NCI-H748 (cell line): Measurements from ENCODE around the gene FAM234B.

ENCODE experiments used
- DNase-seq: peaks from one replicate; lab custom pipeline; 2025; ENCODE audit not compliant: unreplicated experiment; lab: John Stamatoyannopoulos, UW

FAM234B gene

GRCh38 chr12:13044002-13044905 lies at the start of gene FAM234B:
Gene FAM234B (plus strand): TSS chr12:13044381. CDS start chr12:13044404, 23 bp downstream.
- peak; percentile 75 for DNase-seq

GRCh38 chr12:12995088-12995487 lies 49.1 kb upstream of the FAM234B start:
- no peak for DNase-seq

- DNase-seq: no peak
Measured at GRCh38 chr12:12996209-12996608, 48.0 kb upstream of the FAM234B start.

- no peak for DNase-seq
Measured at GRCh38 chr12:12997156-12997555, 47.0 kb upstream of the FAM234B start.

DNA sequence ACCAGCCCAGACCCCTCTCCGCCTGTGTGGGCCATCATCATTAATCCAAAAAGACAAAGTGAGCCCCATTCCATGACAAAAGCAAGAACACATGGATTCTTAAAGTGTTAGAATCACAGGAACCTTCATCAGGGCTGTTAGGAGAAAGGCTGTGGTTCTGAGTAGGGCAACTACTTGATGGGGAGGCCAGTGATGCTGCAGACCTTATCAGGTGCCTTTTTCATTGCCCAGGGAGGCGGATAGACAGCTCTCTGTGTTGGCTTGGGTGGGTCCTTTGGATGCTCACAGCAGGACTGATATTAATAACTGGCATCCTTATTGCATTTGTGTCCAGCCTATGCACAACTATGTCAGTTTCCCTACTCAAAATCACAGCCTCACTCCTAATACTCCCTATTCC lies 46.4 kb upstream of the FAM234B start:
- no peak for DNase-seq

DNA sequence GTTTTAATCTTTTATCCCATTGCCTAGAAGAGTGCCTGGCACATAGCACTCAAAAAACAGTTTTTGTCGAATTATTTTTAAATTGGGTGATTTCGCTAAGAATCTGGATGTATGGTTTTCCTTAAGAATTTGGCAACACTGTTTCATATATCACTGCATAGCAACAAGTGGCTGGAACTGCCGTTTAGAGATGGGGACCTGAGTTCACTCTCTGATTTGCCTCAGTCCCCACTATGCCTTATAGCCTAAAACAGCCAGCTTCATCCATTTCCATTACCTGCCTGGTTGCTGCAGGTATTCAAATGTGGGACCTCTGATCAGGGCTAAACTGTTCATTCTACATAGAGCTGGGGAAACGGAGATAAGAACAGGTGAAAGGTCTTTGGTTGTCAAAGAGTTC lies 45.9 kb upstream of the FAM234B start:
- no peak for DNase-seq

- no peak for DNase-seq
Measured at GRCh38 chr12:12999271-12999958, 44.8 kb upstream of the FAM234B start.

DNA sequence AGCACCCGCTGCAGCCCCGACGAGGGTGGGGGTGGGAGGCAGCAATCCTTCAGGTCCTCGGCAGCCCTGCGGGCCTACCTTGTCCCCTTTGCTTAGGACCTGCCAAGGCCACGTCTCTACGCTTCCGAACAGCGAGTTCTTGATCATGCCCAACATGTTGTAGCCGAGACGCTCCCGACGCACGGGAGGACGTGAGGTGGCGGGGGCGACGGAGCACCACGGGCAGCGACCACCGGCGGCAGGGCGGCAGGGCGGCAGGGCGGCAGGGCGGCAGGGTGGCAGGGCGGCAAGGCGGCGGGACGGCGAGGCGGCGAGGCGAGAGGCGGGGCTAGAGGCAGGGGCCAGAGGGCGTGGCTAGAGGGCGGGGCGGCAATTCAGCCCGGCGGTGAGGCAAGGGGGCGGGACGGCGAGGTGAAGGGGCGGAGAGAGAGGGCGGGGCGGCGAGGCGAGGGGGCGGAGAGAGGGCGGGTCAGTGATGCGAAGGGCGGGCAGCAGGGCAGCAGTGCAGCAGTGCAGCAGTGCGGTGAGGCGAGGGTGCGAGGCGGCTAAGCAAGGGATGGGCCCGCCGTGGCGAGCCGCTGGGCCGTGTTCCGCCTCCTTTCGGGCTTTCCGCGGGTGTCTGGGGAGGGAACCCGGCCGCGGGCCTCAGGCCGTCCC lies 44.1 kb upstream of the FAM234B start, which contains the start of gene HEBP1:
TSS of gene HEBP1 (minus strand) at position 307 of the 657 bp plus-strand sequence. CDS start at position 156, 151 bp downstream.
- peak; percentile 73 for DNase-seq

GRCh38 chr12:13000616-13000924 lies 43.6 kb upstream of the FAM234B start:
- peak; percentile 71 for DNase-seq

DNA sequence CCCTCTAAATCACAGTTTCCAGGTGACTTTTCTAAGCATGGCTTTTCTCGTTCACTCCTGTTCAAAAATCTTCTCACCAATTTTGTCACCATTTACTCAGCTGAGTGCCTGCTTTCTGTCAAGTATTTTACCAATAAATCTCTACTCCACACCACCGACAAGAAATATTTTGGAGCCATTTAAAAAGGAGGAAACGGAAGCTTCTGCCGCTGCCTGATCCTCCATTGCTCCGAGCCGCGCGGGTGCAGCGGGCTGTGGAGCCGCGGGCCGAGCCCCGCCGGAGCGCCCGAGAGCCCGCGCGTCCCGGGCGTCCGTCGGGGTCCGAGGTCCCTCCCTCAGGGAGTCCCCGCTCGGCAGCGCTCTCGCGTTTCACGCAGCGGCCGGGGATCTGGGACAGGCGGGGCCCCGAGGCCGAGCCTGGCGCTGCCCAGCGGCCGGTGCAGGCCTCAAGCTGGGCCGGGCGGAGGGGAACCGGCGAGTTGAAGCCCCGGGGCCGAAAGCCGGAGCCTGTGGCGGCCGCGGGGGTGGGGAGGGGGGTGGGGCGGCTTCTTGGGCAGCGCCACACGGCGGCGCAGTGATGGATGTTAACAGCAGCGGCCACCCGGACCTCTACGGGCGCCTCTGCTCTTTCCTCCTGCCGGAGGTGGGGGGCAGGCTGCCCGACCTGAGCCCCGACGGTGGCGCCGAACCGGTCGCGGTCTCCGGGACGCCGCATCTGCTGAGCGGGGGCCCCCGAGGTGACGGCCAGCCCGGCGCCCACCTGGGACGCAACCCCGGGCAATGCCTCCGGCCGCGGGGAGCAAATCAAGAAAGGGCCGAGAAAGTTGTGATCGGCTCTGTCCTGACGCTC lies 43.0 kb upstream of the FAM234B start:
- DNase-seq: peak; percentile 51

DNA sequence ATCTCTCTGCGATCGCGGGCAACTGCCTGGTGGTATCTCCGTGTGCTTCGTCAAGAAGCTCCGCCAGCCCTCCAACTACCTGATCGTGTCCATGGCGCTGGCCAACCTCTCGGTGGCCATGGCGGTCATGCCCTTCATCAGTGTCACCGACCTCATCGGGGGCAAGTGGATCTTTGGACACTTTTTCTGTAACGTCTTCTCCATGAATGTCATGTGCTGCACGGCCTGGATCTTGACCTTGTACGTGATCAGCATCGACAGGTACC lies 42.5 kb upstream of the FAM234B start:
- DNase-seq: no peak

DNA sequence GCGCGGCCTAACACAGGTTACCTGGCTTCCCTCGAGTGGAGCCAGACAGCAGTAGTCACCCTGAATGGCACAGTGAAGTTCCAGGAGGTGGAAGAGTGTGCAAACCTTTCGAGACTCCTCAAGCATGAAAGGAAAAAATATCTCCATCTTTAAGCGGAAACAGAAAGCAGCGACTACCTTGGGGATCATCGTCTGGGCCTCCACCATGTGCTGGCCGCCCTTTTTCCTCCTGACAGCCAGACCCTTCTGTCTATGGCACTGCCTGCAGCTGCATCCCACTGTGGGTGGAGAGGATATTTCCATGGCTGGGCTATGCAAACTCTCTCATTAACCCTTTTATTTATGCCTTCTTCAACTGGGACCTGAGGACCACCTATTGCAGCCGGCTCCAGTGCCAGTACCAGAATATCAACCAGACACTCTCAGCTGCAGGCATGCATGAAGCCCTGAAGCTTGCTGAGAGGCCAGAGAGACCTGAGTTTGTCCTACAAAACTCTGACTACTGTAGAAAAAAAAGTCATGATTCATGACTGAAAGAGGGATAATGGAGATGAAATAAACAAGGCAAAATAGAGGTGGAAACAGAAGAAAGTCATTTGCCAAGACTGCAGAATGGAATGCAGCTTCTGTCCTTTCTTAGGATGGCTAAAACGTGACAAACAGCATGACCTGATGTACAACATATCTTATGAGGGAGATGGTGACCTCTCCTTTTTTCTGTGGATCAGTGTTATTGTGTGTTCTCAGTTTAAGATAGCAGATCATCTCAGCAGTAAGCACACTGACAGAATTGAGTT lies 41.7 kb upstream of the FAM234B start:
- no peak for DNase-seq

DNA sequence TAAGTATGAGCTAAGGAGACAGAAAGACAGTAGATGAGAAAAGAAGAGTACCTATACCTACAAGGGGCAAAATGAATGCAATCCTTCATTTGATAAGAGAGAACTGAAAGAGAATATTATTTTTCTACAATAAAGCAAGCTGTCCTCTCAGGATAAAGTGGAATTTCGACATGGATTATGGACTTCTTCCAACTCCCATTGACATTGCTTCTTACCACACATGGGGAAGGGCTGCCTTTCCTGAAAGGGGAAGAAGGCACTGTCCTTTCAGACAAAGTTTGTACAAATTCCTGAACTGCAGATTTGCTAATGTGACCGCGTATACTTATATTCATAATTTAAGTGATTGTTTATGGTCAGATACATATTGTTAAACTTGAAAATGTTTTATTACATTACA lies 39.8 kb upstream of the FAM234B start:
- no peak for DNase-seq

DNA sequence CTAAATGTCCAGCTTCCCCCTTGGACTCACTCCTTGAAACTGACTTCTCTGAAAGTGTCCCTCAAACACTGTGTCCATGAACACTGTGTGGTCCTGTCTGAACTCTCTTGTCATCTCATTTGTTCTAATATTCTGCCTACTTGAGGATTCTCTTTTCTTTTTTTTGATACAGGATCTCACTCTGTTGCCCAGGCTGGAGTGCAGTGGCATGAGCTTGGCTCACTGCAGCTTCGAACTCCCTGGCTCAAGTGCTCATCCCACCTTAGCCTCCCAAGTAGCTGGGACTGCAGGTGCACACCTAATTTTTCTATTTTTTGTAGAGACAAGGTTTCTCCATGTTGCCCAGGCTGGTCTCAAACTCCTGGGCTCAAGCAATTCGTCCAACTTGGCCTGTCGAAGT lies 39.2 kb upstream of the FAM234B start:
- no peak for DNase-seq

DNA sequence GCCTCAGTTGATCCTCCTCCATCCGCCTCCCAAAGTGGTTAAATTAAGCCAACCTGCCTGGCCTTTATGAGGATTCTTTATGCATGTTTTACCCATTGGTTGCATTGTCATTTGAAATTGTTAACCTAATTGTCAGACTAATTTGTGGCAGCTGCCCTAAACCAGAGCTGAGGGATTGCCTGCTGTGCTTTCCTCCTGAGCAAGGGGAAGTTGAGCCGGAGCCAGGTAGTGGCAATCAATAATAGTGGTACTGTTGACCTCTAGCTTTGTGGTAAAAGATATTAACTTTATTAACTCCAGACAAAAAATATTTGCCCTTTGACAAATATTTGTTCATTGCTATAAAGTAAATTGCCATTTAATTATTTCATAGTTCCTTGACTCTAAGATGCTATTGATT lies 38.5 kb upstream of the FAM234B start:
- DNase-seq: peak; percentile 37

DNA sequence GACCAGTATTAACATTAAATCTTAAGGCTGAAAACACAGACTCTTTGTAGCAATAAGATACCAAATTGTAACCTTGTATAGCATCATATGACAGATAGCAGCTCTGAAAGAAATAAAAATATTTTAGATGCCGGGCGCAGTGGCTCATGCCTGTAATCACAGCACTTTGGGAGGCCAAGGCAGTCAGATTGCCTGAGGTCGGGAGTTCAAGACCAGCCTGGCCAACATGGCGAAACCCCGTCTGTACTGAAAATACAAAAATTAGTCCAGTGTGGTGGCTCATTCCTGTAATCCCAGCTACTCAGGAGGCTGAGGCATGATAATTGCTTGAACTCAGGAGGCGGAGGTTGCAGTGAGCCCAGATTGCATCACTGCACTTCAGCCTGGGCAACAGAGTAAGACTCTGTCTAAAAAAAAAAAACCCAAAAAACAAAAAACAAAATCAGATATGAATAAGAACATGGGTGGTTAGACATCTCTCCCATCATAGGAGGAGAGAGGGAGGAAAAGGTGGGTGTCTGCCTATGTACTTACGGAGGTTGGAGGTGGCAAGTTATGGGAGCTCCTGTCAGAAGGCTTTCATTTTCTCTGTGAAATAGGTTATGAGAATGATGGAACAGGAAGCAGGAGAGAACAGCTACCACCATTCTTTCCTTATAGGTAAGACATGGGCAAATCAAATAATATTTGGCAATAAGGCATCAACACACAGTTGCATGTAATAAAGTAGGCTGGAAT lies 36.5 kb upstream of the FAM234B start:
- DNase-seq: no peak

DNA sequence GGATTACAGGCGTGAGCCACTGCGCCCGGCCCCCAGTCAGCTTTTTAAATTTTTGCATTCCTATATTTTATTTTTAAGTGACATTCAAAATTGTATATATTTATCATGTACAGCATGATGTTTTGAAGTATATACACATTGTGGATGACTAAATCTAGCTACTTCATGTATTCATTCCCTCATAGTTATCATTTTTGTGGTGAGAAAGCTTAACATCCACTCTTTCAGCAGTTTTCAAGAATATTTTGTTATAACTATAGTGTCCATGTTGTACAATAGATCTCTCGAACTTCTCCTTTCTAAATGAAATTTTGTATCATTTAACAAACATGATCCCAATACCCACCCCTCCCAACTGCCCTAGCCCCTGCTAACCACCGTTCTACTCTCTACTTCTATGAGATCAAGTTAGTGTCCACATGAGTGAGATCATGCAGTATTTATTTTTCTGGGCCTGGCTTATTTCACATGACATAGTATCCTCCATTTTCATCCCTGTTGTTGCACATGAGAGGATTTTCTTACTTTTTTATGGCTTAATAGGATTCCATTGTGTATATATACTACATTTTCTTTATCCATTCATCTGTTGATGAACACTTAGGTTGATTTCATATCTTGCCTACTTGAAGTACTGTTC lies 35.3 kb upstream of the FAM234B start:
- no peak for DNase-seq

DNA sequence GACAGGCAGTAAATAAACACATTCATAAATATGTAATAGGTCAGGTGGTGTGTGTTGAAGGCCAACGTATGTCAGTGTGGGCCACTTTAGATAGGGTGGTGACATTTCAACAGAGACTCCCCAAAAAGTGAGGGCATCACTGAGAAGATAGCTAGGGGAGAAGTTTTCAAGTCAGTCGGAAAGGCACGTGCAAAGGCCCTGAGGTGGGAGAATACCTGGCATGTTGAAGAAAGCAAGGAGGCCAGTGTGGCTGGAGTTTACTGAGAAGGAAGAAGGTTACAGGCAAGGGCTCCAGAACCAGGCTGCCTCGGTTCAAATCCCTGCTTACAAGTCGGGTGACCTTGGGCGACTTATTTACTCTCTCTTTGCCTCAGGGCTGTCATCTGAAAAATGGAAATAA lies 33.1 kb upstream of the FAM234B start:
- no peak for DNase-seq

DNA sequence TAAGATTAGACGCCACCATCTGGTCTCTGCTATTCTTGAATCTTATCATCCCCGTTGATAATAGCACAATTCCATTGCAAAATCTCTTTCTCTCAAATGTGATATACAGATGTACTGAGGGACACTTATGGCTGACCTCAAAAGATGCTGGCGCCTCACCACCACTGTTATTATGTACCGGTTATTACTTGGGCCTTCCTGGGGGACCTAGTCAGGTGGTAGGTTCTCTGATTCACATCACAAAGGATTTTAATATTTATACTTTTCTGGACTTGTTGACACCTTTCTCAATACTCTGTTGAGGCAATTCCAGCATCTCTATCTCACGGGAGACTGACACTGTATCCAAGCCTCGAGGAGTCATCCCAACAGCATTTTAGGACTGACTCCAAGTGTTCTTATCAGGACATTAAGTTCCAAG lies 21.3 kb upstream of the FAM234B start:
- no peak for DNase-seq
